ENCODE results near the gene STRADB.
"Not testable (repeated sequence)": the region's sequence is repeated elsewhere in the genome, so short reads cannot be mapped to it uniquely, and the experiment has no call there.

STRADB gene

GRCh38 chr2:201451292-201452057, at the start of gene STRADB, which contains the start of gene TRAK2:
STRADB (plus strand) TSS chr2:201451740; CDS start chr2:201454841, 3,101 bp downstream.
TRAK2 (minus strand) TSS chr2:201451458; CDS start chr2:201420507, 30,951 bp downstream.
- DNase-seq (ENCODE audit: low read depth in 2 of 2), result peak; percentile 77 to 78

- DNase-seq (ENCODE audit: low read depth in 2 of 2), result no peak
Measured at GRCh38 chr2:201401815-201402214, 49.7 kb upstream of the STRADB start.

GRCh38 chr2:201402651-201403562, 48.6 kb upstream of the STRADB start:
- DNase-seq (ENCODE audit: low read depth in 2 of 2), result peak; percentile 81 to 86

GRCh38 chr2:201403880-201404279, 47.7 kb upstream of the STRADB start:
- DNase-seq (ENCODE audit: low read depth in 2 of 2), result peak in 1 of 2 experiments; percentile 32

GRCh38 chr2:201404699-201405280, 46.8 kb upstream of the STRADB start:
- no peak for DNase-seq (ENCODE audit: low read depth in 2 of 2)

GRCh38 chr2:201406077-201406662, 45.4 kb upstream of the STRADB start:
- DNase-seq (ENCODE audit: low read depth in 2 of 2), result peak; percentile 85 to 88

GRCh38 chr2:201407265-201407664, 44.3 kb upstream of the STRADB start:
- DNase-seq (ENCODE audit: low read depth in 2 of 2), result no peak

GRCh38 chr2:201408931-201409330, 42.6 kb upstream of the STRADB start:
- DNase-seq (ENCODE audit: low read depth in 2 of 2), result no peak

- DNase-seq (ENCODE audit: low read depth in 2 of 2), result peak; percentile 74 to 77
Measured at GRCh38 chr2:201411421-201411820, 40.1 kb upstream of the STRADB start.

- DNase-seq (ENCODE audit: low read depth in 2 of 2), result no peak
Measured at GRCh38 chr2:201413143-201413542, 38.4 kb upstream of the STRADB start.

- DNase-seq (ENCODE audit: low read depth in 2 of 2), result no peak
Measured at GRCh38 chr2:201413552-201413951, 38.0 kb upstream of the STRADB start.

GRCh38 chr2:201414099-201415023, 37.2 kb upstream of the STRADB start:
- no peak for DNase-seq (ENCODE audit: low read depth in 2 of 2)

GRCh38 chr2:201415149-201415548, 36.4 kb upstream of the STRADB start:
- DNase-seq (ENCODE audit: low read depth in 2 of 2), result no peak

- DNase-seq (ENCODE audit: low read depth in 2 of 2), result no peak
Measured at GRCh38 chr2:201419057-201419635, 32.4 kb upstream of the STRADB start.

GRCh38 chr2:201419986-201420385, 31.6 kb upstream of the STRADB start:
- DNase-seq (ENCODE audit: low read depth in 2 of 2), result no peak

- no peak for DNase-seq (ENCODE audit: low read depth in 2 of 2)
Measured at GRCh38 chr2:201420442-201421113, 31.0 kb upstream of the STRADB start.

- no peak for DNase-seq (ENCODE audit: low read depth in 2 of 2)
Measured at GRCh38 chr2:201425952-201426351, 25.6 kb upstream of the STRADB start.

- DNase-seq (ENCODE audit: low read depth in 2 of 2), result not testable (repeated sequence)
Measured at GRCh38 chr2:201428366-201428765, 23.2 kb upstream of the STRADB start.

GRCh38 chr2:201429835-201430234, 21.7 kb upstream of the STRADB start:
- DNase-seq (ENCODE audit: low read depth in 2 of 2), result not testable (repeated sequence)

GRCh38 chr2:201430322-201430721, 21.2 kb upstream of the STRADB start:
- DNase-seq (ENCODE audit: low read depth in 2 of 2), result not testable (repeated sequence)
